HEK293 (cell line): ENCODE results near the gene RSL1D1.
A peak's percentile ranks its signal among the peaks of the same experiment; 100 is the strongest.

ENCODE experiments used
- CTCF ChIA-PET: fragments of 350-600 bp; formaldehyde crosslinking; extraction: SDS; loops from one replicate; lab custom pipeline; 2021; ENCODE audit warnings: antibody characterized with exemption; lab: Yijun Ruan, JAX
- POLR2A ChIA-PET: fragments of 300-600 bp; formaldehyde crosslinking; extraction: SDS; loops from one replicate; lab custom pipeline; 2020; ENCODE audit warnings: antibody characterized with exemption, inconsistent platforms; lab: Yijun Ruan, JAX
- H3K27ac ChIP-seq: fragments of 200-500 bp; sonication (Bioruptor generic); 2 replicates; pipeline ENCODE4 v1.5.1; 2014; ENCODE audit warnings: low read depth, low read length, control low read depth, inconsistent platforms; ENCODE audit errors: extremely low read depth
- H3K36me3 ChIP-seq, 2 experiments: fragments of 200-500 bp in 1 of 2; sonication (Bioruptor generic) in 1 of 2; 1 replicate in 1 of 2; 2 replicates in 1 of 2; pipeline ENCODE4 v1.5.1; 2014 to 2017; ENCODE audit warnings: inconsistent platforms in 2 of 2, low read length in 2 of 2; ENCODE audit not compliant: control insufficient read depth in 2 of 2, insufficient read depth in 1 of 2
- H3K4me1 ChIP-seq: fragments of 200-500 bp; sonication (Bioruptor generic); 2 replicates; pipeline ENCODE4 v1.5.1; 2014; ENCODE audit warnings: mild to moderate bottlenecking, low read length, inconsistent platforms; ENCODE audit not compliant: control insufficient read depth, insufficient read depth
- H3K4me3 ChIP-seq: 2 replicates; pipeline ENCODE4 v1.5.1; 2011; ENCODE audit warnings: low read depth, mild to moderate bottlenecking, control low read depth, low read length, moderate library complexity
- H3K9me3 ChIP-seq: fragments of 200-500 bp; sonication (Bioruptor generic); 2 replicates; pipeline ENCODE4 v1.5.1; 2014; ENCODE audit warnings: low read depth, low read length, inconsistent platforms; ENCODE audit not compliant: control insufficient read depth, insufficient read depth
- BCL6B ChIP-seq: fragments of 450-650 bp; formaldehyde crosslinking; IDR thresholded peaks from 2 replicates; pipeline ENCODE4 v1.5.1; 2017; ENCODE audit warnings: missing biosample characterization, missing genetic modification characterization
- GLI4 ChIP-seq: fragments of 450-650 bp; formaldehyde crosslinking; IDR thresholded peaks from 2 replicates; pipeline ENCODE4 v1.5.1; 2016; ENCODE audit warnings: missing biosample characterization, missing genetic modification characterization
- GLIS1 ChIP-seq: fragments of 450-650 bp; formaldehyde crosslinking; IDR thresholded peaks from 2 replicates; pipeline ENCODE4 v1.5.1; 2016; ENCODE audit warnings: missing biosample characterization, missing genetic modification characterization
- MEIS1 ChIP-seq: sonication (generic); formaldehyde crosslinking; IDR thresholded peaks from 2 replicates; pipeline ENCODE4 v1.8.1; 2022; ENCODE audit warnings: missing genetic modification reagents, mild to moderate bottlenecking, borderline replicate concordance
- PATZ1 ChIP-seq: fragments of 450-650 bp; formaldehyde crosslinking; IDR thresholded peaks from 2 replicates; pipeline ENCODE4 v1.5.1; 2016; ENCODE audit warnings: missing biosample characterization, missing genetic modification characterization
- PRDM1 ChIP-seq: fragments of 450-650 bp; formaldehyde crosslinking; IDR thresholded peaks from 2 replicates; pipeline ENCODE4; 2016; ENCODE audit warnings: missing biosample characterization, missing genetic modification characterization
- PRDM10 ChIP-seq: fragments of 450-650 bp; formaldehyde crosslinking; IDR thresholded peaks from 2 replicates; pipeline ENCODE4 v1.5.1; 2016; ENCODE audit warnings: missing biosample characterization, missing genetic modification characterization
- PRDM6 ChIP-seq: fragments of 450-650 bp; formaldehyde crosslinking; IDR thresholded peaks from 2 replicates; pipeline ENCODE4 v1.5.1; 2017; ENCODE audit warnings: missing biosample characterization, missing genetic modification characterization
- SCRT2 ChIP-seq: fragments of 450-650 bp; formaldehyde crosslinking; IDR thresholded peaks from 2 replicates; pipeline ENCODE4 v1.5.1; 2016; ENCODE audit warnings: missing biosample characterization, missing genetic modification characterization
- SP3 ChIP-seq: fragments of 450-650 bp; formaldehyde crosslinking; IDR thresholded peaks from 2 replicates; pipeline ENCODE4 v1.5.1; 2016; ENCODE audit warnings: missing biosample characterization, missing genetic modification characterization
- ZFHX2 ChIP-seq: fragments of 450-650 bp; formaldehyde crosslinking; conservative IDR thresholded peaks from 2 replicates; pipeline ENCODE4 v1.5.1; 2016; ENCODE audit warnings: missing biosample characterization, missing genetic modification characterization
- ZNF10 ChIP-seq: fragments of 450-650 bp; formaldehyde crosslinking; IDR thresholded peaks from 2 replicates; pipeline ENCODE4 v1.5.1; 2017; ENCODE audit warnings: missing biosample characterization, missing genetic modification characterization
- ZNF341 ChIP-seq: fragments of 450-650 bp; formaldehyde crosslinking; IDR thresholded peaks from 2 replicates; pipeline ENCODE4; 2016; ENCODE audit warnings: low read depth, missing biosample characterization, missing genetic modification characterization
- ZNF366 ChIP-seq: fragments of 450-650 bp; formaldehyde crosslinking; conservative IDR thresholded peaks from 2 replicates; pipeline ENCODE4 v1.5.1; 2016; ENCODE audit warnings: missing biosample characterization, missing genetic modification characterization
- ZNF394 ChIP-seq: fragments of 450-650 bp; formaldehyde crosslinking; IDR thresholded peaks from 2 replicates; pipeline ENCODE4 v1.5.1; 2016; ENCODE audit warnings: missing biosample characterization, missing genetic modification characterization, mild to moderate bottlenecking, moderate library complexity, borderline replicate concordance
- ZNF416 ChIP-seq: fragments of 450-650 bp; formaldehyde crosslinking; IDR thresholded peaks from 2 replicates; pipeline ENCODE4 v1.5.1; 2016; ENCODE audit warnings: missing biosample characterization, missing genetic modification characterization
- ZNF600 ChIP-seq: fragments of 450-650 bp; formaldehyde crosslinking; IDR thresholded peaks from 2 replicates; pipeline ENCODE4 v1.5.1; 2016; ENCODE audit warnings: missing biosample characterization, missing genetic modification characterization

Gene RSL1D1

GRCh38 chr16:11794996-11795886 lies 56.1 kb downstream of the RSL1D1 start:
- POLR2A ChIA-PET: no interaction called here
- Histone ChIP-seq H3K27ac (no peak overlapping the region), H3K4me1 (peaks cover 23% of the 10 kb centered on the region), H3K4me3 (no peak overlapping the region), H3K36me3 (peaks cover 3 to 13% of the 10 kb centered on the region in 2 experiments; a peak in 2 of 3 replicates), H3K9me3 (no peaks in the 10 kb centered on the region)
- TF ChIP-seq ZNF416 (tag by site-specific recombination) (no peak), MEIS1 (CRISPR knock-in tag) (no peak), GLI4 (tag by site-specific recombination) (no peak), PRDM6 (tag by site-specific recombination) (peak; percentile 13; the same call in 1 of the 2 replicates), ZNF366 (tag by site-specific recombination) (no peak), PRDM1 (0 out of 2 replicates have a peak, but pooled peaks have one; percentile 16), SCRT2 (peak; percentile 77)
- CTCF ChIA-PET: interaction anchor here (0.6 kb wide), 1 partner anchor 389 kb away, joined by 5 read pairs; no protein-coding TSS in a partner anchor

- Histone ChIP-seq H3K4me3 (no peak overlapping the region), H3K27ac (no peak overlapping the region), H3K9me3 (no peaks in the 10 kb centered on the region), H3K36me3 (peaks cover 3 to 16% of the 10 kb centered on the region in 2 experiments; a peak in 2 of 3 replicates), H3K4me1 (peaks cover 23% of the 10 kb centered on the region)
- TF ChIP-seq BCL6B (tag by site-specific recombination) (0 out of 2 replicates have a peak, but pooled peaks have one; percentile 46), ZNF394 (tag by site-specific recombination) (no peak), PRDM1 (peak; percentile 82)
- ChIA-PET CTCF (no interaction called here), POLR2A (no interaction called here)
Measured at GRCh38 chr16:11794447-11794846, 56.9 kb downstream of the RSL1D1 start.

GRCh38 chr16:11793840-11794239 lies 57.5 kb downstream of the RSL1D1 start:
- ChIA-PET CTCF (no interaction called here), POLR2A (no interaction called here)
- H3K36me3 ChIP-seq: peaks cover 3 to 16% of the 10 kb centered on the region in 2 experiments; a peak in 2 of 3 replicates
- H3K9me3 ChIP-seq: no peaks in the 10 kb centered on the region
- H3K27ac ChIP-seq: no peak overlapping the region
- TF ChIP-seq SP3 (tag by site-specific recombination) (peak; percentile 9; the same call in 1 of the 2 replicates), ZNF600 (no peak), PATZ1 (tag by site-specific recombination) (no peak), ZNF341 (peak; percentile 76), GLIS1 (tag by site-specific recombination) (peak; percentile 30; the same call in 1 of the 2 replicates), PRDM10 (peak; percentile 56; the same call in 1 of the 2 replicates), ZNF10 (tag by site-specific recombination) (peak; percentile 42), ZFHX2 (tag by site-specific recombination) (peak; percentile 44; the same call in 1 of the 2 replicates)
- TF ChIP-seq, all 188 proteins: peak for 6
- Histone ChIP-seq H3K4me1 (peaks cover 22% of the 10 kb centered on the region), H3K4me3 (no peak overlapping the region)
